ENCODE measurements around the gene HNRNPAB. TPM values are rescaled to one million over a fixed set of nuclear protein-coding genes. Genes with fewer than 3 reads are reported as not detected.
"Not testable (repeated sequence)": the region's sequence is repeated elsewhere in the genome, so short reads cannot be mapped to it uniquely, and the experiment has no call there.

The HNRNPAB gene
- polyA plus RNA-seq, 1 experiment = 102 TPM

- CTCF ChIA-PET = interaction anchor here (0.6 to 2.3 kb wide), 2 partner anchors 10 to 164 kb away, joined by 6 to 10 read pairs; no protein-coding TSS in a partner anchor
- no peak for TF ChIP-seq CTCF (IDR thresholded peaks at IDR 0.05; ENCODE audit: low read depth, low read length)
- no peaks in the 10 kb centered on the region for H3K27me3 ChIP-seq (ENCODE audit: control insufficient read depth, insufficient read depth, low read length)
- H3K4me3 ChIP-seq (ENCODE audit: low read depth, low read length) = no peak overlapping the region
- POLR2A ChIA-PET = interaction anchor here (0.6 kb wide), 1 partner anchor 9 kb away, joined by 3 read pairs; no protein-coding TSS in a partner anchor
- no peak for DNase-seq (ENCODE audit: low read depth, low spot score)
- no peak overlapping the region for H3K27ac ChIP-seq (ENCODE audit: low read depth, low read length)
- peaks cover 10% of the 10 kb centered on the region for H3K9me3 ChIP-seq (ENCODE audit: control insufficient read depth, insufficient read depth, low read length)
Observed at GRCh38 chr5:178225174-178225573, 20.8 kb downstream of the HNRNPAB start.

DNA sequence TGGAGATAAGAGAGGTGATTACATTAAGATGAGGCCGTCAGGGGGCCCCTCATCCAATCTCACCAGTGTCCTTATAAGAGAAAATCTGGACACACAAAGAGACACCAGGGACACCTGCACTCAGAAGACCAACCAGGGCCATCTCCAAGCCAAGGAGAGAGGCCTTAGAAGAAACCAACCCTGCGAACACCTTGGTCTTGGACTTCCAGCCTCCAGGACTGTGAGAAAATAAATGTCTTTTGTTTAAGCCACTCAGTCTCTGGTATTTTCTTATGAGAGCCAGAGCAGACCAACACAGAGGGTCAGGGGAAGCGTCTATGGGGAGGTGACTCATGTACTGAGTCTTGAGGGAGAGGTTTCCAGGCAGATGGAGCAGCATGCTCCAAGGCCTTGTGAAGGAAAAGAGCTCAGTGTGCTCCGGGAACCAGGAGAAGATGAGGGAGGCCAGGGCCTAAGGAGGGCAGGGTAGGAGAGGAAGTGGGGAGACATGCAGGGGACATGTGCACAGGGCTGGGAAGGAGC is 22.9 kb downstream of the HNRNPAB start:
- POLR2A ChIA-PET = interaction anchor here (1.2 kb wide), 1 partner anchor 23 kb away, joined by 3 read pairs; the partner anchor contains the start of gene HNRNPAB
- H3K27ac ChIP-seq (ENCODE audit: low read depth, low read length) = no peak overlapping the region
- CTCF ChIA-PET = no interaction called here
- H3K27me3 ChIP-seq (ENCODE audit: control insufficient read depth, insufficient read depth, low read length) = no peaks in the 10 kb centered on the region
- no peak overlapping the region for H3K4me3 ChIP-seq (ENCODE audit: low read depth, low read length)
- peaks cover 10% of the 10 kb centered on the region for H3K9me3 ChIP-seq (ENCODE audit: control insufficient read depth, insufficient read depth, low read length)
- TF ChIP-seq CTCF (IDR thresholded peaks at IDR 0.05; ENCODE audit: low read depth, low read length) = no peak
- no peak for DNase-seq (ENCODE audit: low read depth, low spot score)

GRCh38 chr5:178227929-178228328 is 23.6 kb downstream of the HNRNPAB start:
- Histone ChIP-seq H3K27me3 (ENCODE audit: control insufficient read depth, insufficient read depth, low read length) (no peaks in the 10 kb centered on the region), H3K4me3 (ENCODE audit: low read depth, low read length) (no peak overlapping the region), H3K9me3 (ENCODE audit: control insufficient read depth, insufficient read depth, low read length) (peaks cover 10% of the 10 kb centered on the region), H3K27ac (ENCODE audit: low read depth, low read length) (no peak overlapping the region)
- ChIA-PET POLR2A (interaction anchor here (1.2 to 1.5 kb wide), 2 partner anchors 23 to 24 kb away, joined by 3 to 4 read pairs; partner anchors contain the start of gene HNRNPAB), CTCF (no interaction called here)
- DNase-seq (ENCODE audit: low read depth, low spot score) = no peak
- no peak for TF ChIP-seq CTCF (IDR thresholded peaks at IDR 0.05; ENCODE audit: low read depth, low read length)

DNA sequence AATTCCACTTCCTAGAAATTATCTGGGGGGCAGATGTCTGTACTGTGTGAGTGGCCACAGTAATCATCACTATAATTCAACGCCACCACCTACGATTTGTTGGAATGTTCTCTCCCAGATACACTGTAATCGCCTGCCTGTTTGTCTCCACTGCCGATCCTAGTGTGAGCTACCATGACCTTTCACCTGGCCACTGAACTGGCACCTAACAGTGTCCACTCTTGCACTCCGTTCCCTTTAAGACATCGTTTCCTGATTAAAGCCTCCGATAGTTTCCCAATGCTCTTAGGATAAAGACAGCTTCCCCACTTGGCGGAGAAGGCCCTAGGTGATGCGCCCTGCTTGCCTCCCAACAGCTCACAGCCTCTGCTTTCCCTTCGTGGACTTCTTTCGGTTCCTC is 24.3 kb downstream of the HNRNPAB start:
- no peak overlapping the region for H3K27ac ChIP-seq (ENCODE audit: low read depth, low read length)
- H3K27me3 ChIP-seq (ENCODE audit: control insufficient read depth, insufficient read depth, low read length) = no peaks in the 10 kb centered on the region
- H3K4me3 ChIP-seq (ENCODE audit: low read depth, low read length) = no peak overlapping the region
- TF ChIP-seq CTCF (IDR thresholded peaks at IDR 0.05; ENCODE audit: low read depth, low read length) = no peak
- peaks cover 10% of the 10 kb centered on the region for H3K9me3 ChIP-seq (ENCODE audit: control insufficient read depth, insufficient read depth, low read length)
- CTCF ChIA-PET = no interaction called here
- no peak for DNase-seq (ENCODE audit: low read depth, low spot score)
- POLR2A ChIA-PET = interaction anchor here (1.5 kb wide), 1 partner anchor 24 kb away, joined by 4 read pairs; the partner anchor contains the start of gene HNRNPAB

- H3K4me3 ChIP-seq (ENCODE audit: low read depth, low read length); H3K27me3 ChIP-seq (ENCODE audit: control insufficient read depth, insufficient read depth, low read length); CTCF ChIA-PET; H3K27ac ChIP-seq (ENCODE audit: low read depth, low read length); DNase-seq (ENCODE audit: low read depth, low spot score): not testable (repeated sequence)
- peaks cover 10% of the 10 kb centered on the region for H3K9me3 ChIP-seq (ENCODE audit: control insufficient read depth, insufficient read depth, low read length)
- POLR2A ChIA-PET = interaction anchor here (0.6 to 1.5 kb wide), 2 partner anchors 25 to 497 kb away, joined by 3 to 4 read pairs; partner anchors contain the start of gene HNRNPAB
Observed at GRCh38 chr5:178229111-178229510, 24.8 kb downstream of the HNRNPAB start.

Data from AG04450 (cell line).